Measurements from ENCODE around the gene MAP3K7.
A peak's percentile ranks its signal among the peaks of the same experiment; 100 is the strongest.

MAP3K7 gene

DNA sequence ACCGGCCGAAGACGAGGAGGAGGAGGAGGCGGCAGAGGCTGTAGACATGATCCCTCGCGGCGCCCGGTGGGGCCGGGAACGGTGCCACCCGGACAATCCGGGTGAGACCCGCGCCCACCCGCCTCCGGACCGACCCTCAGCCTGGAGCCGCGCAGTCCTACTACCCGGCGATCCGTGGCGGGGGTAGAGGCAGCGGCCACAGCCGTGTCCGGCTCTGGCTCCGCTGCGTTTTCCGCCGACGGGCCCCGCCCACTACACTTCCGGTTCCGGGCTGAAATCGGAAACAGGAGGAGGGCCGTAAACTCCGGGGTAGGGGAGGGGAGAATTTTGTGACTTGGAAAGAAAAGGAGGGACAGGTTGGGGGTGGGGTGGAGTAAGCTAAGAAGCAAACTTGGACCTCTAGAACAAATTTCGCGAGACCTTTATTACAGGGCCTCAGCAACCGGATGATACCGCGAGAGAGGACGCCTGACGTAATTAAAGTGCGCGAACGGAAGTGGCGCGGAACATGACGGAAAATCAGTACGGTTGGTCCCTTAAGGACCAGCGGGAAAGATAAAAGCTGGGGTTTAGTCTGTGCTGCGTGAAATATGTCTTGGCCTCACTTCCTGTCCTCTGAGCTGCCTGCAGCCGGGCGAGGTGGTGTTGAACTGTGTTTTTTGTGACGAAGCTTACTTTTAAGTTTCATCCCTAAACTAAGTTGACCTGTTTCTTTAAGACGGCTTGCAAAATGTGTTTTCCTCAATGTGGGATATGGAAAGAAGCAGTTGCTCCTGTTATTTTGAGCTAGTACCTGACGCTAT lies at the start of gene MAP3K7:
Gene MAP3K7 (minus strand): TSS at position 237 of the 803 bp plus-strand sequence. CDS start 189 bp downstream, at position 48.
- peak; percentile 95 for DNase-seq

DNA sequence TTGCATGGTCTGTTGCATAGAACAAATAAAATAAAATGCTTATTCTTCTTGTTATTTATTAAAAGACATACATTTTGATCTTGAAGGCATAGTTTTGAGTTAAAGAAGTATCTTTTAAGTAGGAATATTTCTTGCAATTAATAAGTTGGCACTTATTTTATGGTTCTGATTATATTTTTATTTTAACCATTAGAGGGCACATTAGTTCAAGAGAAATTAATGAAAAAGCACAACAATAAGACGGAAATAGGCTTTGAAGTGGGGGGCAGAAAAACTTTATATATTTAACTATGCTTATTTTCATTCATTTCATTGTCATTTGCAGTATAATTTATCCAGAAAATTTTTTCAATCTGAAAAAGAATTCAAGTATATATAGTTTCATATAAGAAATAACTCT lies 44.2 kb upstream of the MAP3K7 start:
- DNase-seq, result no peak

- no peak for DNase-seq
Observed at GRCh38 chr6:90621581-90621980, 34.7 kb upstream of the MAP3K7 start.

GRCh38 chr6:90619221-90619620 lies 32.3 kb upstream of the MAP3K7 start:
- no peak for DNase-seq

- no peak for DNase-seq
Observed at GRCh38 chr6:90612313-90612680, 25.4 kb upstream of the MAP3K7 start.

DNA sequence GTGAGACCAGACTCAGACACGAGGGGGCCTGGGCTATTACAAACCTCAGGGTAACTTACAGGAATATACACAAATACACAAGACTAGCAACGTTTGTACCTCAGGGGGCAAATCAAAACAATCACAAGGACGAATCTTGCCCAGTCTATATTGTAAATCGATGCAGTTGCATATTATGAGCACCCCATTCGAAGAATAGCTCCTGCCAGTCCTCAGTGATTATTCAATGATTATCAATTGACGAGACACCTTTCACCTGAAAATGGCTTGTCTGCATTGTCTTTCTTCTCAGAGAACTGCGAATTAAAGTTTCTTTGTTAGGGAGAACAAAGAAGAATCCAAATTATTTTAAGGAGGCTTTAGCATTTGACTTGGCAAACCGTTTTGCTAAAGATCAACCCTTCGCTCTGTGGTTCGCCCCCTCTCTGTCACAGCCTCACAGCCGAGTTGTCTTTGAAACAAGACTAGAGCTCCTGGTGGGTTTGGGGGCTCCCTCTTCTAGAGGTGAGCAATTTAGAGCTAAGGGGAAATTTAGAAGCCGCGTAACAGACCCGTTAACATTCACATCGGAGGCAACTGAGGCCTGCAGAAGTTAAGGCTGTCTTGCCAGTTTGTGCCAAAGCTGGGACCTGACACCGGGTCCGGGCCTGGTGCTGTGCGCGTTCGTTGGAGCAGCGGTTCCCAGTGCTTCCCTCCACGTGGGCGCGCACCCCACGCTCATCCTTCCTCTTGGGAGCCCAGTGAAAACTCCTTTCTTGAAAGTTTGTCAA lies 24.9 kb upstream of the MAP3K7 start:
- DNase-seq, result no peak

DNA sequence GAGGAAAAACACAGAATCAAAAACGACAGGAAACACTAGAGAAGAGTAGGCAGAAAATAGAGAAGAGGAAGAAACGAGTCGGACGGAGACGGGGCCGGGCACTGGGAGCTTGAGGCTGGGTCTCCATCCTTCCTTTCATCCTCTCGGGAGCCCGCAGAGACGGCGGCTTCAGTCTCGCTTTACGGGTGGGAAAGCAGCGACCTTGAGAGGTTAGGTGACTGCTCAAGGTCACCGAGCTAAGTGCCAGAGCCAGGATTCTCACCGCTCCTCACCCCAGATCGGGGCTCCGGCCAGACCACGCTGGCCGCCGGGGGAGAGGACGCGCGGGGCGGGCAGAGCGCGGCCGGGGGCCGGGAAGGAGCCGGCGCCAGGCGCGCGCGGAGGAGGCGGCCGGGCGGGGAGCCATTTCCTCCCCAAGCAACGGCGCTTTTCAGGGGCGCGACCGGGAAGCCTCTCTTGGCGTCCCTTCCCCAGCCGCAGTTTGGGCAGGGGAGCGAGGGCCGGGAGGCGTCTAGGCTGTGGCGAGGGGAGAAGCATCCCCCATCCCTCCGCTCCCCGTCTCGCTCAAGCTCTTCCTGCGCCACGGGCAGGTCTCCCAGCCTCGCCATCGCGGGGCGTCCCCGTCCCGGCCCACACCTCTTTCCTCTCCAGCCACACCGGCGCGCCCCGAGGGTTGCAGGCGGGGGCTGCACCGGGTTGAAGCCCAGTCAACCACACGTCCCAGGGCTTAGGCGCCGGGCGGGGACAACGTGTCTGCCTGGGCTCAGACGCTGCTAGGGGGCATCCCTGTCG lies 24.1 kb upstream of the MAP3K7 start:
- peak; percentile 41 for DNase-seq

GRCh38 chr6:90610301-90610750 lies 23.5 kb upstream of the MAP3K7 start:
- DNase-seq, result no peak

DNA sequence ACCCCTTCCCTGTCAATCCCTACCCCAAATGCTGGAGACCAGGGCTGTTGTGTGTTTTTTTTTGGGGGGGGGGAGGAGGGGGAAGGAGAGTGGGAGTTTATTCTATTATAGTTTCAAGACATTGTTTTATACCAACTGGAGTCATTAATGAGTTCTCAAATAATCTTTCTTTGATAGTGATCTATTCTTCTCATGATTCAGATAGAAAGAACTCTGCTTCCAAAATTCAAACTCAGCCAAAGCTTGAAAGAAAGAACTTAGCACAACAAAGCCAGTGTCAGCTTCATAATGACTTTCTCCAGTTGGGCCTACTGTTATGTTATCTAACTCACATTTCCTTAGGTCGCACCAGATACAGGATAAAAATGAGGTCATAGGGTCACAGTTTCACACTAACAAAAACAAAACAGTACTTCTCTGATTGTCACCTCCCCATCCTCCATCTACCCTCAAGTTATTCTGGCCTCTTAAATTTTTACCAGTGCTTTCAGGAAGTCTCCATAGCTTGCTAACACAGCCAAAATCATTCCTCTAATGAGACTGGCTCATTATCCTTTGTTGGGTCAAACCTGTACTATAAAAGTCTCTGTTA lies 19.0 kb upstream of the MAP3K7 start:
- DNase-seq, result no peak

- DNase-seq, result no peak
Observed at GRCh38 chr6:90604546-90604945, 17.7 kb upstream of the MAP3K7 start.

DNA sequence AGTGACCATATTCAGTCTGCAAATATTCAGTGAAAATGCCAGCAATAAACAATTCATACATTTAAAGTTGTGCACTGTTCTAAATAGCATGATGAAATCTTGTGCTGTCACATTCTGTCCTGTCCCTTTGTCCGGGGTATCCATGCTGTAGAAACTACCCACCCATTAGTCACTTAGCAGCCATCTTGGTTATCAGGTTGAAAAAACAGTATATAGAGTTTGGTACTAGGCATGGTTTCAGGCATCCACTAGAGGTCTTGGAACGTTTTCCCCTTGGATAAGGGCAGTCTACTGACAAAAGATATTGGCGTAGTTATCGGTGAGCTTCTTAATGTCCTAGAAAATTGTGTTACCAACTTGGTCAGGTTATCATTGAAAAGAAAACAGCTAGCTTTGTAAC lies 12.3 kb upstream of the MAP3K7 start:
- DNase-seq, result no peak

- DNase-seq, result no peak
Observed at GRCh38 chr6:90598192-90598951, 11.5 kb upstream of the MAP3K7 start.

DNA sequence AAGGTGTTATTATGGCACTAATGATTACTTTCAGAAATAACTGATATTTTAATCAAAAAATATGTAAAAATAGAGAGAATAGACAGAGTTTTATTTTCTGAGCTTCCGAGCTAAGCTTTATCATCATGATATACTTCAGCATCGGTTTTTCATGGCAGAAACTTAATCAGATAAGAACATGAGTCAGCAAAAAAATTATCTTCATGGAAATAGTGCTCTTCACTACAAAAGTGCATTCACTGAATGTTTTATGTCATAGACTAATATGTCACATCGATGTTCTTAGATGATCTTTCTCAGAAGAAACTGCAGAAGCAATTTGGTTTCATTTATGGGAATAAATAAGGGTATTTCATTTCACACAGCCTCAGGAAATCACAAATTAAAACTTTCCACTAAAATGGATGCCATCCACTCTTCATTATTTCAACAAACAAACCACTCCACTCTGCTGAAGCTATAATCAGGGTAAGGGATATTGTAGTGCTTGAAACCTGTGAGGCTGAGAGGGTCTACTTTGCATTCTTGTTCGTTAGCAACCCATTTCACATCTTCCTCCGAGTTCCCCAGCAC lies 10.2 kb upstream of the MAP3K7 start:
- no peak for DNase-seq

DNA sequence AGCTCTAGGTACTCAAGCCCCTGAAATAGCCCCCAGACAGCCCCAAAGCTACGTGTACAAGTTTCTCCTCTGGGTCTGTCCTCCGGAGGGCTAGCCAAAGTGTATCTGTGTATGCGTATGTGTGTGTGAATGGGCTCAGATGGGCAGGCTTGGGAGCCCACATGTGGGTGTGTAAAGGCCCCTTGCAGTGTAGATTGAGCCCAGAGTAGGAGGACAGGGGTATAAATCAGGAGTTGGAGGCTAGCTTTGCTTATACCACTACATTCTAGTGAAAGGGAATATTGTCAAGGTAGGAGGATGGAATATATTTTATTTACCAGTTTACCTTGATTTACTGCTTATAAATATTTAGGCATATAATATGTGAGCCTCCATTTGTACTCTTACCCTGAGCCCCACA lies 9.0 kb upstream of the MAP3K7 start:
- no peak for DNase-seq

- no peak for DNase-seq
Observed at GRCh38 chr6:90586546-90586835, 381 bp downstream of the MAP3K7 start.

DNA sequence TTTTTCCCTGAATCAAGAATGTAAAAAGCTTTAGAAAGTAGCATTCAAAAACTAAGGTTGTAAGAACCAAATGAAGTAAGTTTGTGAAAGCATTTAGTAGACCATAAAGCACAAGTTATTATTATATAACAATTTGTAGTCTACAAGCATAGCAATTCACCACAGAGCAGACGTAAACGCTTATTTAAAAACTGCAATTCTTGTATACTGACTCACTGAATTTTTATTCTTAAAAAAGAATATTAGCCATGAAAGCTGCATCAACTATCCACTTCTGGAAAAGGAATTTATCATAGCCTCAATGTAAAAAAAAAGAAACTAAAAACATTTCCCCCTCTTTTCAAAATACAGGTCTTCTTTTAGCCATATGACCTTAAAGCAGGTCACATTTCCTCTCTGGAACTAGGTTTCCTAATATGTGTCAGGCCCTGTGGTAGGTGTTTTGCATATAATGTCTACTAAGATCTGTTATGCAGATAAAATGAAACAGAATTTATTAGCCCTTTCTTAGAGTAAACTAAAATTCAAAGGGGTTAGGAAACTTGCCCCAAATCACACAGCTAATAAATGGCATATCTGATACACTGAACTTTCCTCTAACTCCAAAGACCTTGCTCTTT lies 2.1 kb downstream of the MAP3K7 start:
- peak; percentile 43 for DNase-seq

DNA sequence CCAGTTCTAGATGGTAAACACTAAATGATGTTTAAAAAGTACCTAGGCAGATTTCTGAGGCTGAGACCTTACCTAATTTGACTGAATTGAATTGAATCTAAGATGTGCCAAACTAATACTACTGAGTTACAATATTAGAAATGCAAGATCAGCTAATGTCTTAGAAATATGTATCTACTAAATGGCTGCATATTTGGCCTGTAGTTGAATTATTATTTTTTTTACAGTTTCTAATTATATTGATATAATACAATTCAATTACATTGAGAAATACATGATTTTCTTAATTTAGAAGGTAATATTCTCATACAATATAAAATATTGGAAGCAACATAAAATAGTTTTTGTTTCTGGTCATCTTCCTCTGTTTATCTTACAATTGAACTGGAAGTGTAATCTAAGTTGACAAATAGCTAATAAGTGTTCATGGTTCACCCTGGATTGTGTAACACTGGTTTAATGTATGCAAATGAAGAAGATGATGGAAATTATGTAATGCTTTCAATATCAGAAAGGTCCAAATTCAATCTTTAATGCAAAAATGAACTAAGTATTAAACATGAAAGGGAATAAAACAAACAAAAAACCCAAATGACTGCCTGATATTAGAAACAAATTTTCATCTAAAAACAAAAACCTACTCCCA lies 2.9 kb downstream of the MAP3K7 start:
- no peak for DNase-seq

- no peak for DNase-seq
Observed at GRCh38 chr6:90583179-90583835, 3.6 kb downstream of the MAP3K7 start.

DNA sequence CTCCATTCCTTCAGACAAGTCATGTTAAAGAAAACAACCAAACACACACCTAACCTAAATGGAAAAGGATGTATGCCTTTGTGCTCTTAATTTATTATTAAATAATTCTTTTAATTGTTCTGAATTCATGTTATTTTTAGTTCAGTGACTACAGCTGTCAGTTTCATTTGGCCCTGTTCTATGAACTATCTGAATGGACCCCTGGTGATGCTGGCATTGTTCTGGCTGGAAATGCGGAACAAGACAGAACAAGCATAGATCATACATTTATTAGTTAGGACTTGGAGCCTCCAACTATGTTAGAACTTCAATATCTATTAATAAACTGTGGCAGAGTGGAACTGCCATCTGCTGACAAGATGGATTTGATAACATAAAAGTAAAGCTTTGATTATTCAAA lies 5.7 kb downstream of the MAP3K7 start:
- DNase-seq, result no peak

- no peak for DNase-seq
Observed at GRCh38 chr6:90578894-90579549, 7.8 kb downstream of the MAP3K7 start.

All from activated CD4-positive, alpha-beta T cell treated with anti-CD3 and anti-CD28 coated beads, Interleukin-2, Interleukin-6, amounts not matched to agents 100 ng/mL and 50 ng/mL, durations not matched to agents 16 hours and 8 hours (primary cell).